Suprapubic skin (tissue), 4 donors: ENCODE measurements around the gene CD300LF. TPM values are rescaled to one million over a fixed set of nuclear protein-coding genes. Genes with fewer than 3 reads are reported as not detected.

Source experiments
- DNase-seq, 2 donors: peaks; one replicate each; pipeline ENCODE4 v3.0.0-alpha.2; 2019; ENCODE audit warnings: low spot score in 2 of 2
- H3K27ac ChIP-seq: fragments of 200-600 bp; sonication (generic); one replicate; pipeline ENCODE4 v1.5.1; 2019
- H3K27me3 ChIP-seq: fragments of 200-600 bp; sonication (generic); one replicate; pipeline ENCODE4 v1.5.1; 2019
- H3K36me3 ChIP-seq: fragments of 200-600 bp; sonication (generic); one replicate; pipeline ENCODE4 v1.5.1; 2019
- H3K4me1 ChIP-seq: fragments of 200-600 bp; sonication (generic); one replicate; pipeline ENCODE4 v1.5.1; 2019
- H3K4me3 ChIP-seq: fragments of 200-600 bp; sonication (generic); one replicate; pipeline ENCODE4 v1.5.1; 2019; ENCODE audit warnings: mild to moderate bottlenecking
- H3K9me3 ChIP-seq: fragments of 200-600 bp; sonication (generic); one replicate; pipeline ENCODE4 v1.5.1; 2019
- CTCF ChIP-seq, 2 donors: fragments of 200-600 bp in 1 of 2; fragments of 450-650 bp in 1 of 2; sonication (generic) in 1 of 2; IDR thresholded peaks; one replicate each; pipeline ENCODE4 v1.5.1; 2016 to 2019; ENCODE audit warnings: antibody characterized with exemption in 2 of 2, mild to moderate bottlenecking in 1 of 2, moderate library complexity in 1 of 2
- EP300 ChIP-seq: sonication (generic); formaldehyde crosslinking; IDR thresholded peaks from one replicate; pipeline ENCODE4 v1.6.1; 2017; ENCODE audit warnings: antibody characterized with exemption
- POLR2A ChIP-seq, 2 donors: fragments of 450-650 bp; IDR thresholded peaks; one replicate each; pipeline ENCODE4 v1.6.1; 2017; ENCODE audit warnings: antibody characterized with exemption in 2 of 2, mild to moderate bottlenecking in 2 of 2, moderate library complexity in 2 of 2
- POLR2AphosphoS5 ChIP-seq, 3 donors: sonication (generic); formaldehyde crosslinking; IDR thresholded peaks; one replicate each; pipeline ENCODE4 v1.6.1; 2017; ENCODE audit warnings: antibody characterized with exemption in 3 of 3
- WGBS: methylation state at CpG from one replicate; pipeline ENCODE4 v1.1.5; 2018; 5-methylcytosine and 5-hydroxymethylcytosine counted together
- total RNA-seq, 4 donors: library from RNA; depleted of rRNA; stranded (reverse); fragments of >200 nt; gene quantifications; one replicate each; pipeline ENCODE4 v1.1.0, GENCODE V29; 2016

CD300LF gene
- total RNA-seq, 4 donors from 2014 or later, result not detected

GRCh38 chr17:74759243-74759801, 46.6 kb upstream of the CD300LF start:
- H3K27ac ChIP-seq, result peak overlapping the region; percentile 78
- DNase-seq, result no peak
- H3K9me3 ChIP-seq, result no peaks in the 10 kb centered on the region
- H3K4me3 ChIP-seq, result peak overlapping the region; percentile 28
- peaks cover 5% of the 10 kb centered on the region for H3K36me3 ChIP-seq
- WGBS, result 37% methylated on average over 7 of the region's 9 CpGs
- no peaks in the 10 kb centered on the region for H3K27me3 ChIP-seq
- peaks cover 75% of the 10 kb centered on the region for H3K4me1 ChIP-seq
- TF ChIP-seq CTCF (IDR thresholded peaks at IDR 0.05), result no peak
- TF ChIP-seq POLR2AphosphoS5 (IDR thresholded peaks at IDR 0.05), result no peak
- no peak for TF ChIP-seq EP300
- TF ChIP-seq POLR2A (IDR thresholded peaks at IDR 0.05), result no peak

- Histone ChIP-seq H3K4me3 (peak overlapping the region; percentile 28), H3K4me1 (peaks cover 72% of the 10 kb centered on the region), H3K36me3 (peaks cover 5% of the 10 kb centered on the region), H3K27me3 (no peaks in the 10 kb centered on the region), H3K27ac (peak overlapping the region; percentile 78), H3K9me3 (no peaks in the 10 kb centered on the region)
- WGBS, result no CpG with 5 or more reads among the region's 2 CpGs
- TF ChIP-seq CTCF (IDR thresholded peaks at IDR 0.05) (no peak), EP300 (no peak), POLR2A (IDR thresholded peaks at IDR 0.05) (no peak), POLR2AphosphoS5 (IDR thresholded peaks at IDR 0.05) (no peak)
- no peak for DNase-seq
Observed at GRCh38 chr17:74758848-74759168, 46.1 kb upstream of the CD300LF start.

- H3K36me3 ChIP-seq, result peaks cover 2% of the 10 kb centered on the region
- DNase-seq, result no peak
- H3K27ac ChIP-seq, result peak overlapping the region; percentile 78
- peaks cover 69% of the 10 kb centered on the region for H3K4me1 ChIP-seq
- no peaks in the 10 kb centered on the region for H3K9me3 ChIP-seq
- 26% methylated on average over 16 of the region's 26 CpGs for WGBS
- TF ChIP-seq CTCF (IDR thresholded peaks at IDR 0.05) (no peak), EP300 (no peak), POLR2AphosphoS5 (IDR thresholded peaks at IDR 0.05) (no peak)
- no peaks in the 10 kb centered on the region for H3K27me3 ChIP-seq
- H3K4me3 ChIP-seq, result peak overlapping the region; percentile 28
Observed at GRCh38 chr17:74757931-74758847, 45.5 kb upstream of the CD300LF start.

GRCh38 chr17:74757502-74757901, 44.8 kb upstream of the CD300LF start:
- TF ChIP-seq EP300, result no peak
- no peak for TF ChIP-seq CTCF (IDR thresholded peaks at IDR 0.05)
- TF ChIP-seq POLR2A (IDR thresholded peaks at IDR 0.05), result no peak
- TF ChIP-seq POLR2AphosphoS5 (IDR thresholded peaks at IDR 0.05), result no peak
- peaks cover 72% of the 10 kb centered on the region for H3K4me1 ChIP-seq
- H3K36me3 ChIP-seq, result peaks cover 2% of the 10 kb centered on the region
- no peaks in the 10 kb centered on the region for H3K27me3 ChIP-seq
- H3K4me3 ChIP-seq, result peak overlapping the region; percentile 28
- peak overlapping the region; percentile 78 for H3K27ac ChIP-seq
- 83% methylated on average over 2 of the region's 3 CpGs for WGBS
- DNase-seq, result no peak
- H3K9me3 ChIP-seq, result no peaks in the 10 kb centered on the region

- WGBS, result 60% methylated on average over 2 of the region's 3 CpGs
- peaks cover 78% of the 10 kb centered on the region for H3K4me1 ChIP-seq
- H3K27ac ChIP-seq, result peak overlapping the region; percentile 78
- H3K27me3 ChIP-seq, result no peaks in the 10 kb centered on the region
- no peak overlapping the region for H3K4me3 ChIP-seq
- peaks cover under 1% of the 10 kb centered on the region for H3K36me3 ChIP-seq
- TF ChIP-seq CTCF (IDR thresholded peaks at IDR 0.05) (no peak), POLR2A (IDR thresholded peaks at IDR 0.05) (no peak), POLR2AphosphoS5 (IDR thresholded peaks at IDR 0.05) (no peak), EP300 (no peak)
- DNase-seq, result no peak
- H3K9me3 ChIP-seq, result no peaks in the 10 kb centered on the region
Observed at GRCh38 chr17:74756891-74757290, 44.2 kb upstream of the CD300LF start.
